ENCODE measurements around the gene CYP2S1.

The CYP2S1 gene

DNA sequence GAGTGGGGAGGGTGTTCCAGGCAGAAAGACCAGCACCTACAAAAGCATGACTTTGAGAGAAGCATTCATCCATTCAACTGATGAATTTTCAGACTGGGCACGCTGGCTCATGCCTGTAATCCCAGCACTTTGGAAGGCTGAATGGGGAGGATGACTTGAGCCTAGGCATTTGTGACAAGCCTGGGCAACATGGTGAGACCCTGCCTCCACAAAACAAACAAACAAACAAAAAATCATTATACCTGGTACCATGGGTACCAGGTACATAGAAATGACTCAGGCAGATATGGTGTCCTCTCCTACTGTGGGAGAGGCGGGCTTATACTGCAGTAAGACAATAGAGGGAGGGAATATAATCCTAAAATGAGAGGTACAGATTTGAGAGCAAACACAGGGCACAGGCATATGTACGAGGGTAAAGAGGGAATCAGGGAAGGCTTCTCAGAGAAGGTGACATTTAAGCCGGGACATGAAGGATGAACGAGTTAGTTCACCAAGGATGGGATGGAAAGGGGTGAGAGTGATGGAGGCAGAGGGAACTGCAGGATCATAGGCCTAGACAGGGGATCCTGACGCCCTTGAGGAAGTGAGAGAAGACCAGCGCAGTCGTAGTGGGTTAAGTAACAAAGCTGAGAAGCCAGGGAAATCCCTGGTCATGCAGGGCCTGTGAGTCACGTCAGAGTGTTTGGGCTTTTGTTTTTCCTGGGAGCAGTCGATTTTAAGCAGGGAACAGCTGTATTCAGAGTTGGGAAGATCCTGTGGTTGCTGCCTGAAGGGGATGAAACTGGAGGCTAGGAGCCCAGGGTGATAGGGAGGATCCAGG is 2.9 kb downstream of the CYP2S1 start:
- FAIRE-seq: no peak

GRCh38 chr19:41198559-41198958 is 5.5 kb downstream of the CYP2S1 start:
- FAIRE-seq: no peak

- FAIRE-seq: no peak
Measured at GRCh38 chr19:41203371-41203770, 10.4 kb downstream of the CYP2S1 start.

DNA sequence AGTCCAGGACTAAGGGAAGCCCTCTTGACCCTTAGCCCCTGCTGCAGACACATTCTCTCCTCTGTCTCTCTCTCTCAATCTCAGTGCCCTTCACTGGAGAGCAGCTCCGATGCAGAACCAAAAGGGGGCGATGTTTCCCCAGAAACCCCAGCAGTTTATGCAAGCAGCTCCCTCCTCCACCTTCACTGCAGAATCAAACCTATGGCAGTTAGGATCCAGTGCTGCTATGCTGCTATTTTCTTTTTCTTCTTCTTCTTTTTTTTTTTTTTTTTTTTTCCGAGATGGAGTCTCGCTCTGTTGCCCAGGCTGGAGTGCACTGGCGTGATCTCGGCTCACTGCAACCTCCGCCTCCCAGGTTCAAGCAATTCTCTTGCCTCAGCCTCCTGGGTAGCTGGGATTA is 11.3 kb downstream of the CYP2S1 start:
- peak; percentile 41 for FAIRE-seq

DNA sequence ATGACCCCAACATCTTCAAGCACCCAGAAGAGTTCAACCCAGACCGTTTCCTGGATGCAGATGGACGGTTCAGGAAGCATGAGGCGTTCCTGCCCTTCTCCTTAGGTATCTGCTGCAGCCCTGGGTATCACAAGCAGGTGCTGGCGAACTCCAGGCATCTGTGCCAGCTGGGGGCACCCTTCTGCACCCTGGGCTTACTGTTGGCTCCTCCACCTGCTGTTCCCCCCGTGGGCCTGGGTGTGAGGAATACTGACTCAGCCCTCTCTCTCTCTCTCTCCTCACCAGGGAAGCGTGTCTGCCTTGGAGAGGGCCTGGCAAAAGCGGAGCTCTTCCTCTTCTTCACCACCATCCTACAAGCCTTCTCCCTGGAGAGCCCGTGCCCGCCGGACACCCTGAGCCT is 13.0 kb downstream of the CYP2S1 start:
- FAIRE-seq: no peak

DNA sequence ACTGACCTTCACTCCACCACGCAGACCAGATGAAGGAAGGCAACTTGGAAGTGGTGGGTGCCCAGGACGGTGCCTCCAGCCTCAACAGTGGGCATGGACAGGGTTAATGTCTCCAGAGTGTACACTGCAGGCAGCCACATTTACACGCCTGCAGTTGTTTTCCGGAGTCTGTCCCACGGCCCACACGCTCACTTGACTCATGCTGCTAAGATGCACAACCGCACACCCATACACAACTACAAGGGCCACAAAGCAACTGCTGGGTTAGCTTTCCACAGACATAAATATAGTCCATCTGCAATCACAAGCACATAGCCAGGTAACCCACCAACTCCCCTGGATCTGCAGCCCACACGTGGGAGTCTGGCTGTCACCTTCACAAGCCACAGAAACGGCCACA is 13.4 kb downstream of the CYP2S1 start:
- no peak for FAIRE-seq

DNA sequence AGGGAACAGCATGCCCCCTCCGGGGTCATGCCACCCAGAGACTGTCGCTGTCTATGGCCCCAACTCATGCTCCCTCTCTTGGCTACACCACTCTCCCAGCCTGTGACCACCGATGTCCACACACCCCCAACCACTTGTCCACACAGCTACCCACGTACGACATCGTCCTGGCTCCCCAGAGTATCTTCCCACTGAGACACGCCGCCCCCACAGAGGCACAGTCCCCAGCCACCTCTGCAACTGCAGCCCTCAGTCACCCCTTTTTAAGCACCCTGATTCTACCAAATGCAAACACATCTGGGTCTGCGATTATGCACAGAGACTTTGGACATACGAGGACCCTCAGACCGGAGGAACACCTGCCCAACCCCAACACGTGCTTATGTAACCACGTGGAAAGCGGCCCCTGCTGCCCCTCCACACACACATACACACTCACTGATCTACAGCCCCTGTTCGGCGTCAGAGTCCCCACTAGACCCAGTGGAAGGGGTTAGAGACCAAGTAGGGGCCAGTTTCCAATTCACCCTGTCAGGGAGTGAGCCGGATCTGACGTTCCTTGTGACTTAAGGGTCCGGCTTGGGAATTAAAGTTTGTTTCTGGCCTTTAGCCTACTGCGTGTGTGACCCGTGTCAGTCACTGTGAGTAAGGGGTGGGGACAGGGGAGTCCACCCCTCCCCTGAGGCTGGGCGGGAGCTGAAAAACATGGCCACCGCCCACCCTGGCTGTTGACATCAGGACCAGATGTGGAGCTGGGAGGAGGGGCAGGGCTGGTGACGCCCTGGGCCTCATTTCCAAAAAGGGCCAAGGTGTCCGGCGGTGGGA is 14.1 kb downstream of the CYP2S1 start:
- no peak for FAIRE-seq

- no peak for FAIRE-seq
Measured at GRCh38 chr19:41214161-41214560, 21.1 kb downstream of the CYP2S1 start.

GRCh38 chr19:41217741-41218140 is 24.7 kb downstream of the CYP2S1 start:
- FAIRE-seq: no peak

- FAIRE-seq: no peak
Measured at GRCh38 chr19:41218249-41218614, 25.2 kb downstream of the CYP2S1 start.

GRCh38 chr19:41218615-41219507 is 25.8 kb downstream of the CYP2S1 start, which contains the start of gene AXL:
AXL (plus strand) TSS chr19:41219223; CDS start chr19:41219393, 170 bp downstream.
- peak; percentile 9 for FAIRE-seq

DNA sequence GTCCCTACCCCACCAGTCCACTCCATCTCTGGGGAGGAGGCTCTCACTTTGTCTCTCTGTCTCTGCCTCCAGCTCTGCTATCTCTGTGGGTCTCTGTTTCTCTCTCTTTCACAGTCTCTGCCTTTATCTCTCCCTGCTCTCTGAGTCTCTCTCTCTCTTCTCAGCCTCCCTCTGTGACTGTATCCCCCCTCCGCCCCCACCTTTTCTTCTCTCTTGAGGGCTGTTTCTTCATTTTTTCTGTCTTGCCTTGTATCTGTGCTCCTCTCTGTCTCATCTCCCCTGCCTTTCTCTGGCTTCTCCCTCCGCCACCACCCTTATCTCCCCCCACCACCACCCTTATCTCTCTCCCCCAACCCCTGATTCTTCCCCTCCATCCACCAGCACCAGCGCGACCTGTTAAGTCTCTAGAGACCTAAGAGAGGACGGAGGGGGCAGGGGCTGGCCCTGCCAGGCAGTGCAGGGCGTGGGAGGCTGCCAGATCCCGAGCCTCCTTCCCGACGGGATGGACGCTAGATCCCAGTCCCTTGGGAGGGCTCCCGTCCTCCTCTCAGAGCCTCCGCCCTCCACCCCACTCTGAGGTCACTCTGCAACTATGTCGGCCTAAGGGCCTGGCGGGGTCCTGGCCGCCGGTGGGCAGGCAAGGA is 27.0 kb downstream of the CYP2S1 start:
- FAIRE-seq: no peak

DNA sequence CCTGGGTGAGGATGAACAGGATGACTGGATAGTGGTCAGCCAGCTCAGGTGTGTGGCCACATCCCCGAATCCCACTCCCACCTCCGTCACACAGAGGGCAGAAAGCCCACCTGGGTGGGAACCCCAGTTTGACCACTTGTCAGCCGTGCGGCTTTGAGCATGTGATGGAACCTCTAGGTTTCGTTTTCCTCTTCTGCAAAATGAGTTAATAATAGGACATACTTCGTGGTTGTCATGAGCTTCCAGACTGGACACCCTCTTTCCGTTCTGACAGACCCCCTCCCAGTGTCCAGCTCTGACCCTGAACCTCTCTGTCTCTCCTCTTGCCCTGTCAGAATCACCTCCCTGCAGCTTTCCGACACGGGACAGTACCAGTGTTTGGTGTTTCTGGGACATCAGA is 27.8 kb downstream of the CYP2S1 start:
- no peak for FAIRE-seq

- no peak for FAIRE-seq
Measured at GRCh38 chr19:41221514-41222205, 28.6 kb downstream of the CYP2S1 start.

DNA sequence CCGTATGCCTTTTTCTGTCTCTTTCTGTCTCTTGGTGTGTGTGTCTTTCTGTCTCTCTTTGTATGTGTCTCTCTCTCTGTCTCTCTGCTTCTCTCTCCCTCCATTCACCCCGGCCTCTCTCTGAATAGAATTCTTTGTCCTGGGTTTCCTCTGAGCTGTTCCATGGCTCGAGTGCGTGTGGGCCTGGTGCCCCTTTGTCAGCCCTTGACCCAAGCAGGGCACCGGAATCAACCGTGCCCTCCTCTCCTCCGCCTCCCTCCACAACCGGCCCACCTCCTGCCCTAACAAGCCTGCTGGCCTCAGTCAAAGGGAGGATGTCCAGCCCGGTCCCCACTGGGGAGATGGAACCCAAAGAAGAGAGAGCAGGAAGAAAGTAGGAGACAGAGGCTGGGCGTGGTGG is 29.2 kb downstream of the CYP2S1 start:
- no peak for FAIRE-seq

- no peak for FAIRE-seq
Measured at GRCh38 chr19:41223431-41224234, 30.6 kb downstream of the CYP2S1 start.

DNA sequence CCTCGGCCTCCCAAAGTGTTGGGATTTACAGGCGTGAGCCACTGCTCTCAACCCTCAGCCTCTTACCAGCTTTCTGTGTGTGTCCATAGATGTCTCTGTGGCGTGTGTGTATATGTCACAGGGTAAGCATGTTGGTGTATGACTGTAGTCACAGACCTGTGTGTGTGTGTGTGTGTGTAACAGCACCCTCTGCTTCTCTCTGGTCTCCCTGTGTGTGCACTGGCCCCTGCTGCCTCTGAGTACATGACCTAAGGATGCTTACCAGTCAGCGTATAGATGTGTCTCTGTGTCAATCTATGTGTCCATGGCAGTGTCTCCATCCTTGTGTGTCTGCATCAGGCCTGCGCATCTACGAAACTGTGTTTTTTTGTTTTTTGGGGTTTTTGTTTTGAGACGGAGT is 31.6 kb downstream of the CYP2S1 start:
- FAIRE-seq: no peak

DNA sequence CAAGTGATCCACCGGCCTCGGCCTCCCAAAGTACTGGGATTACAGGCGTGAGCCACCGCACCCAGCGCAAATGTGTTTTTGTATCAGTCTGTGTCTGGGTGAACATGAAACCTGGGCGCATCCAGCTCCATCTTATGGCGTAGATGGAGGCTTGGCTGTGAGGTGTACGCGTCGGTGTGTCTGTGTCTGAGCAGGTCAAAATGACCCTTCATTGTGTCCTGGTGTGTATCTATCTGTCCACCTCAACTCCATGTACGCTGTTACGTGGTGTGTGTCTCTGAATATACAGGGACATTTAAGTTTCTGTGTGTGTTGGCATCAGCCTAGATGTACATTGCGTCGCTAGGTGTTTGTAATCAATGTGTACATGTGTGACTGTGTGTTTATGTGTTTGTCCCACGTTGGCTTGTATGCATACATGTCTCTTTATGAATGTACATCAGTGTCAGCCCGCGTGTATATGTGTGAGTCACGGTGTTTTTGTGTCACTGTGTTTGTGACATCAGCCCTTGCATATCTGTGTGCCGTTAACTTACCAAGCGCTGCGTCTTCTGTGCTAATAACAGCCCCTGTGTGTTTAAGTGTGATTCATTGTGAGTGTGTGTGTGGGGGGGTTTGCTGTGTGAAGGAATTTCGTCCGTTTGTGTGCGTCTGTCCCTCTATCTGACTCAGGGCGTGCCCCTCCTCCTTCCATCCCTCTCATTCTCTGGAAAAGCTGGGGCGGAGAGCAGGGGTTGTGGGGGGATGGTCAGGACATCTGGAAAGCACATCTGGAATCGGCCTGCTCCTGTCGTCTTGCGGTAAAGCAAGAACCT is 32.4 kb downstream of the CYP2S1 start:
- no peak for FAIRE-seq

DNA sequence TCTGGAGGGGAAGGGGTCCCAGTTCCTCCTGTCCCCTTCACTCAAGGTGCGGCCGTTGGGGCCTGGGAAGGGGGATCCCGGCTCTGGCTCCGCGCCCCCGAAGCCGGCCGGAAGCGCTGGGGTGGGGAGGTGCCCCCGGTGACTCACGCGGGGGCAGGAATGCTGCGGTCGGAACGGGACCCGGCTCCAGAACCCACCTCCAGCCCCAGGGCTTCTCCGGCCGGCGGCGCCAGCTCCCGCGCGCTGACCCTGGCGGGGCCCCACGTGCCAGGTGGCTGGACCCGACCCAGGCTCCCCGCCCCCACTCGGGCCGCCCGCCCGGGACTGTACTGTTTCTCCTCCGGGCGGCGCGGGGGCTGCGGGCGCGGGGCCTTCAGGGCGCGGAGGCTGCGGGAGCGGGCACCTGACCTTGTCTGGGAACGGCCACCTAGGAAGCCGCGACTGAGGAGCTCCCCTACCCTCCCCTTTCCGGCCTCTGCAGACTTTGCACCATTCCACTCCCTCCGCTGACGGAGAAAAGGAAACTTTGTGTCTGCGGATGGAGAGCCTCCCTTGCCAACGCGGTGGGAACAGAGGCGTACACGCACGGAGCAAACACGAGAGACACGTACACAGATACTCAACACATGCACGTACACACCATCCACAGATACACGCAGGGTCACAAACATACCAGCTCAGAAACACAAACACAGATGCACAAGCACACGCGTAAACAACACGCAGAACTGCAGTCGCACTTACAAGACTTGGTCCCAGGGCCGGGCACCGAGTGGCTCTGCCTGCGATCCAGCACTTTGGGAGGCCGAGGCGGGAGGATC is 33.2 kb downstream of the CYP2S1 start:
- no peak for FAIRE-seq

Data from TTC549 (cell line).